Measurements from ENCODE around the gene GNB1. TPM values are rescaled to one million over a fixed set of nuclear protein-coding genes. Genes with fewer than 3 reads are reported as not detected.
A peak's percentile ranks its signal among the peaks of the same experiment; 100 is the strongest.
"Not testable (repeated sequence)": the region's sequence is repeated elsewhere in the genome, so short reads cannot be mapped to it uniquely, and the experiment has no call there.

Gene GNB1
- total RNA-seq, 1 experiment from 2014 or later = 49.3 TPM

- peak; percentile 79 for DNase-seq (ENCODE audit: low read depth)
These were observed 627 bp upstream of the GNB1 start for GRCh38 chr1:1891349-1892078.

- DNase-seq (ENCODE audit: low read depth) = peak; percentile 60
These were observed 911 bp downstream of the GNB1 start for GRCh38 chr1:1889847-1890505.

- DNase-seq (ENCODE audit: low read depth) = no peak
These were observed 1.7 kb downstream of the GNB1 start for GRCh38 chr1:1889090-1889750.

GRCh38 chr1:1883890-1884289 is 7.0 kb downstream of the GNB1 start:
- DNase-seq (ENCODE audit: low read depth) = not testable (repeated sequence)

- DNase-seq (ENCODE audit: low read depth) = no peak
These were observed 7.6 kb downstream of the GNB1 start for GRCh38 chr1:1883092-1883873.

DNA sequence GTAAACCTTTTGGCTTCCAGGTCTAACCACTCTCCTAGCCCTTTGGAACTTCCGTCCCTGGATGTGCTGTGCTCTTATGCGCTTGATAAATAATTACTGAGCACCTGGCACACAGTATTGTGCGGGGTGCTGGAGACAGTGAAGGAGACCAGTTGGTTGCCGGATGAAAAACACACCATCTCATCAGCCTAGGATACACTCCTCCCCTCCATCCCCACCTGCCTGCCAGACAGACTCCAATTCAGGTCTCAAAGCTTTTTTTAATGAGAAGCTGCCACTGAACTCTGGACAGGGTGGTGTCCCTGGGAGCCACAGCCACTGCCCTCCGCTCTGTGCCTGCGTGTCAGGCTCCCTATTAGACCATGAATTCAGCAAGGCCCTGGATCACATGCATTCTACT is 9.2 kb downstream of the GNB1 start:
- DNase-seq (ENCODE audit: low read depth) = no peak

- no peak for DNase-seq (ENCODE audit: low read depth)
These were observed 10.1 kb downstream of the GNB1 start for GRCh38 chr1:1880617-1881312.

DNA sequence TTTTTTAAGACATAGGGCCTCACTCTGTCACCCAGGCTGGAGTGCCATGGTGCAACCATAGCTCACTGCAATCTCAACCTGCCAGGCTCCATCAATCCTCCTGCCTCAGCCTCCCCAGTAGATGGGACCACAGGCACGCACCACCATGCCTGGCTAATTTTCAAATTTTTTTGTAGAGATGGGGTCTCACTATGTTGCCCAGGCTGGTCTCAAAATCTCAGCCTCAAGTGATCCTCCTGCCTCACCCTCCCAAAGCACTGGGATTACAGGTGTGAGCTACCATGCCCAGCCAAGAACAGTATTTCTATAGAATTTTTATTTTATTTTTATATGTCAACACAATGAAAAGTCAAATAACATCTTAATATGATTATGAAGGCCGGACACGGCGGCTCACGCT is 10.9 kb downstream of the GNB1 start:
- no peak for DNase-seq (ENCODE audit: low read depth)

GRCh38 chr1:1877865-1878436 is 12.9 kb downstream of the GNB1 start:
- no peak for DNase-seq (ENCODE audit: low read depth)

GRCh38 chr1:1876335-1876930 is 14.5 kb downstream of the GNB1 start:
- DNase-seq (ENCODE audit: low read depth) = no peak

- DNase-seq (ENCODE audit: low read depth) = no peak
These were observed 15.0 kb downstream of the GNB1 start for GRCh38 chr1:1875932-1876331.

- no peak for DNase-seq (ENCODE audit: low read depth)
These were observed 16.0 kb downstream of the GNB1 start for GRCh38 chr1:1874901-1875300.

GRCh38 chr1:1873186-1873585 is 17.7 kb downstream of the GNB1 start:
- DNase-seq (ENCODE audit: low read depth) = no peak

DNA sequence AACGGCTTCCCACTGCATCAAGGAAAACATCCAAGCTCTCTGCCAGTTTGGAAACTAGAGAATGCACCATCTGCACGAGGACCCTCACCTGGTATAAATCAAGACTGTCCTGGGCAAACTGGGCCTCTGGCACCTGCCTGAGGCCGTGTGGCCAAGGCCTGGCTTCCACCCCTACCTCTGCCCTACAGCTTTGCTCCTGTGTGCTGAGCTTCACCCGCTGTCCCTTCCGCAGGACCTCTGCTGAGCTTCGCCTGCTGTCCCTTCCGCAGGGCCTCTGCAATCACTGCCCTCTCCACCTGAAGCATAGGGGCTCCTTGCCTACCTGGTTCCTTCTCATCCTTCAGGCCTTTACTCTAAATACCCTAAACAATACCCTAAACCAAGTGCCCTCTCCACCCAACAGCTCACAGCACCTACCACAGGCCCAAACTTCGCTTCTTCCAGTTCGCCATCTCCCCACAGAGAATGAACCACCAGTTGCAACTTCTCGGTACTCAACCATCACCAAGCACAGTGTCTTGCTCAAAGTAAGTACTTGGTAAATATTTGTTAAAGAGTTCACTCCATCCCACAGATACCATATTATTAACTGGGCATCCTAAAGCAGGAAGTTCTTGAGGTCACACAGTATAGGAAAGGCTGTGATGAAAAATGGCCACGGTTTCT is 18.4 kb downstream of the GNB1 start:
- DNase-seq (ENCODE audit: low read depth) = no peak

GRCh38 chr1:1869469-1869868 is 21.4 kb downstream of the GNB1 start:
- no peak for DNase-seq (ENCODE audit: low read depth)

DNA sequence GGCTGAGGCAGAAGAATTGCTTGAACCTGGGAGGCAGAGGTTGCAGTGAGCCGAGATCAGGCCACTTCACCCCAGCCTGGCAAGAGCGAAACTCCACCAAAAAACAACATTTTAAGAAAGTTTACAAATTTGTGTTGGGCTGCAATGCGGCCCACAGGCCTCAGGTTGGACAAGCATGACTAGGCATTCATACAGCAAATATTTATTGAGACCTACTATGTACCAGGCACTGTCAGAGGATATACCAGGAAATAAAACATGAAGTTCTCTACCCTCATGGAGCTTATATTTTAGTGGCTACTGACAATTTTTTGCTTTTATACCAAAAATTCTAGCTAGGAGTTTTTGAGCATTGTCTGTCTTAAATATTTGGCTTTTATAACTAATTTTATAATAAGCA is 23.7 kb downstream of the GNB1 start:
- DNase-seq (ENCODE audit: low read depth) = no peak

- no peak for DNase-seq (ENCODE audit: low read depth)
These were observed 27.9 kb downstream of the GNB1 start for GRCh38 chr1:1862905-1863547.

DNA sequence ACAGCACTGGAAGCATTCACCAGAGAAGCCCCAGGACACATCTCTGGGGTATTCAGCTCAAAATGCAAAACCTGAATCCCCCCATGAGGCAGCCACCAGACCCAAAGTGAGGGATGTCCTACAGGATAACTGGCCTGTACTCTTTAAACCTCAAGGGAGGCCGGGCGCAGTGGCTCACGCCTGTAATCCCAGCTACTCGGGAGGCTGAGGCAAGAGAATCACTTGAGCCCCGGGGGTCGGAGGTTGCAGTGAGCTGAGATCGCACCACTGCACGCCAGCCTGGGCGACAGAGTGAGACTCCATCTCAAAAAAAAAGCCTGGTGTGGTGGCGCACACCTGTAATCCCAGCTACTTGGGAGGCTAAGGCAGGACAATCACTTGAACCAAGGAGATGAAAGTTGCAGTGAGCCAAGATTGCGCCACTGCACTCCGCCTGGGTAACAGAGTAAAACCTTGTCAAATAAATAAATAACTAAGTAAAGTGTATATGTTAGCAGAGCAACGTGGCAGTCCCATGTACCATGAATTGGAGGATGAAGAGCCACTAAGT is 29.1 kb downstream of the GNB1 start:
- not testable (repeated sequence) for DNase-seq (ENCODE audit: low read depth)

GRCh38 chr1:1861339-1861730 is 29.6 kb downstream of the GNB1 start:
- no peak for DNase-seq (ENCODE audit: low read depth)

Data from Daoy (cell line).